Measurements from ENCODE around the gene BANK1.

GRCh38 chr4:102061133-102061532, 270.6 kb downstream of the BANK1 start:
- TF ChIP-seq CTCF (conservative IDR thresholded peaks at IDR 0.05 in 1 of 2, IDR thresholded peaks at IDR 0.05 in 1 of 2; ENCODE audit: low read depth in 1 of 2, low read length in 2 of 2) (no peak), EZH2 (IDR thresholded peaks at IDR 0.05; ENCODE audit: low read length, missing control alignments) (no peak)

Measured in fibroblast of lung (primary cell).